ENCODE data around the gene FARP2. TPM values are rescaled to one million over a fixed set of nuclear protein-coding genes. Genes with fewer than 3 reads are reported as not detected.
A peak's percentile ranks its signal among the peaks of the same experiment; 100 is the strongest.

Gene FARP2
- total RNA-seq, 1 donor from 2014 or later, result 67.7 TPM

DNA sequence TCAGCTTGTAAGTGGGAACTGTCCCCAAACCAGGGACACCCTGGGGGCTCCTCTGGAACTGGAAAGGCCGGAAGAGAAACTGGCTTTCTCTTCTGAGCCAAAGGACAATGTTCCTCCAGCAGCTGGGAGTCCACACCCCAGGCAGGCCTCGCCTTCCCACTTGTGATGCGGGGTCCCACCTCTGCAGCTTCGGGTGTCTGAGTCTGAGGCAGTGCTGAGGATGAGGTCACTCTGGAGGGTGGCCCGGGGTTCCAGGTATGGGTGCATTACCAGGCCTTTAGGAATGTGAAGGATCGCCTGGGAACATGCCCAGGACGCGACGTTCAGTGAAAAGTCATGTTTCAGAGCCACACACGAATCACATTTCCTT is 184.3 kb downstream of the FARP2 start:
- Mint-ChIP-seq H3K4me3 (ENCODE audit: unreplicated experiment) (peak overlapping the region; percentile 84), H3K27ac (ENCODE audit: unreplicated experiment) (no peak overlapping the region), H3K9me3 (ENCODE audit: unreplicated experiment) (peaks cover 3% of the 10 kb centered on the region), H3K4me1 (ENCODE audit: low read depth, unreplicated experiment) (no peaks in the 10 kb centered on the region), H3K27me3 (ENCODE audit: unreplicated experiment) (peaks cover 3% of the 10 kb centered on the region), H3K36me3 (ENCODE audit: unreplicated experiment) (no peaks in the 10 kb centered on the region)
- TF ChIP-seq, protein P1, sequence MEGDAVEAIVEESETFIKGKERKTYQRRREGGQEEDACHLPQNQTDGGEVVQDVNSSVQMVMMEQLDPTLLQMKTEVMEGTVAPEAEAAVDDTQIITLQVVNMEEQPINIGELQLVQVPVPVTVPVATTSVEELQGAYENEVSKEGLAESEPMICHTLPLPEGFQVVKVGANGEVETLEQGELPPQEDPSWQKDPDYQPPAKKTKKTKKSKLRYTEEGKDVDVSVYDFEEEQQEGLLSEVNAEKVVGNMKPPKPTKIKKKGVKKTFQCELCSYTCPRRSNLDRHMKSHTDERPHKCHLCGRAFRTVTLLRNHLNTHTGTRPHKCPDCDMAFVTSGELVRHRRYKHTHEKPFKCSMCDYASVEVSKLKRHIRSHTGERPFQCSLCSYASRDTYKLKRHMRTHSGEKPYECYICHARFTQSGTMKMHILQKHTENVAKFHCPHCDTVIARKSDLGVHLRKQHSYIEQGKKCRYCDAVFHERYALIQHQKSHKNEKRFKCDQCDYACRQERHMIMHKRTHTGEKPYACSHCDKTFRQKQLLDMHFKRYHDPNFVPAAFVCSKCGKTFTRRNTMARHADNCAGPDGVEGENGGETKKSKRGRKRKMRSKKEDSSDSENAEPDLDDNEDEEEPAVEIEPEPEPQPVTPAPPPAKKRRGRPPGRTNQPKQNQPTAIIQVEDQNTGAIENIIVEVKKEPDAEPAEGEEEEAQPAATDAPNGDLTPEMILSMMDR (IDR thresholded peaks at IDR 0.05; ENCODE audit: partially characterized antibody, unreplicated experiment), result no peak
- DNase-seq, result no peak

DNA sequence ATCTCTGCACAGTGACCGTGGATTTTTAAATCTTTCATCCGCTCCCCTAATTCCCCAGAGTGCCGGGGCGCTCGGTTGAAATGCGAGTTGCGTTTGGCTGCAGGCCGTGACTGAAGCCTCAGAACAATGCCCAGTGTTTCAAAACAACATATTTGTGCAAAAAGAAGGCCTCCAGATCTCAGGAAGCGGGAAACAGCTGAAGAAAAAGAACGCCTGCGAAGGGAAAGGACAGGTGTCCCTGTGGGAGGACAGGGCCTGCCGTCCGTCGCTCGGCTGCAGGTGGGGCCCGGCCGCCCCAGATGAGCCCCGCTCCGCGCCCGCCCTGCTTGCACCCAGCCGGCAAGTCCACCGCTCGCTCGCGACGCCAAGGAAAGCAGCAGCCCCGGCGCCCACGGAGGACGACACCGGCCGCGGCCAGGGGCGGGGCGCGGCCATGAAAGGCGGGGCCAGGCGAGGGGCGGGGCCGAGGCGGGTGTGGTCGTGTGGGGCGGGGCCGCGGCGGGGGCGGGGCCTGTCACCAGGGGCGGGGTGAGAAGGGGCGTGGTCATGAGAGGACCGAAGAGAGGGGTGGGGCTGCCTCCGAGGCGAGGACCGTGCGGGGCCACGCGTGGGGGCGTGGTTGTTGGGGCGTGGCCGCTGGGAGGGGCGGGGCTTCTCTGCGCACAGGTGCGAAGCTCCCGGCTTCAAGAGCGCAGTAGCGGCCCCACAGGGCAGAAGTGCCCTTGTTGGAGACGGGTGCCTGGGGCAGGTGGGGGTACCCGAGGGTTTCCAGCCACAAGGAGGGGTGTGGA is 184.9 kb downstream of the FARP2 start:
- TF ChIP-seq, protein P1 (IDR thresholded peaks at IDR 0.05; ENCODE audit: partially characterized antibody, unreplicated experiment), result no peak
- no peaks in the 10 kb centered on the region for H3K4me1 Mint-ChIP-seq (ENCODE audit: low read depth, unreplicated experiment)
- H3K27ac Mint-ChIP-seq (ENCODE audit: unreplicated experiment), result peak overlapping the region; percentile 50
- H3K36me3 Mint-ChIP-seq (ENCODE audit: unreplicated experiment), result no peaks in the 10 kb centered on the region
- peak; percentile 67 for DNase-seq
- H3K4me3 Mint-ChIP-seq (ENCODE audit: unreplicated experiment), result peak overlapping the region; percentile 84
- peaks cover 3% of the 10 kb centered on the region for H3K9me3 Mint-ChIP-seq (ENCODE audit: unreplicated experiment)
- H3K27me3 Mint-ChIP-seq (ENCODE audit: unreplicated experiment), result peaks cover 3% of the 10 kb centered on the region

DNA sequence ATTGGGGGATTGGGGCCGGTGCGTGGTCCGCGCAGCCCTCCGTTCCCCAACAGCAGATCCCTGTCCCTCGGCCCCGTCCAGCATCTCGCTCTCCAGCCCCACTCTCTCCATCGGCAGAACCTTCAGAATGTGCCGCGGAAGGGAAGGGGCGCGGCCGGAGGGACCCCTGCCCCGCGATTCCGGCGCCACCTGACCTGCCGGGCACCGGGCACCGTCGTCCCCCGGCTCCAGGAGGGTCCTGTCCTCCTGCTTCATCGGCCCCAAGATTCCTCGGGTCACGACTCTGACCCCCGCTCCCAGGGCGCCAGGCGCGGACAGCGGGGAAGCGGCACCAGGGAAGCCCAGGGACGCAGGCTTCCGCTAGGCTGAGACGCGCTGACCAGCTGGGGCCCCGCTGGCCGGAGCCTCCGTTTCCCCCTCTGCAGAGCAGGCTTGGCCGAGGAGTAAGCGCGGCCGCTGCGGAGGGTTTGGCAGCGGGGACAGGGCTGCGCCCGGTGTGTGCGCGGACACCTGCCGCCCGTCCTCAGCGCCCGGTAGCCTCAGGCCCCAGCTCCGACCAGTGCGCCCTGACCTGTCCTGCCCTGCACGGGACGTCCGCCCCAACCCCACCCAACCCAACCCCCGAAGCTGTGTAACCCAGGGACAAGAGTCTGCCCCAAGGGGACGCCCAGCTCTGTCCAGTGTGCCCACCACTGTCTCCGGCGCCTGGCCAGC is 185.6 kb downstream of the FARP2 start:
- Mint-ChIP-seq H3K4me3 (ENCODE audit: unreplicated experiment) (no peak overlapping the region), H3K9me3 (ENCODE audit: unreplicated experiment) (peaks cover 3% of the 10 kb centered on the region), H3K36me3 (ENCODE audit: unreplicated experiment) (no peaks in the 10 kb centered on the region), H3K27ac (ENCODE audit: unreplicated experiment) (no peak overlapping the region), H3K4me1 (ENCODE audit: low read depth, unreplicated experiment) (no peaks in the 10 kb centered on the region), H3K27me3 (ENCODE audit: unreplicated experiment) (peaks cover 3% of the 10 kb centered on the region)
- TF ChIP-seq, protein P1 (IDR thresholded peaks at IDR 0.05; ENCODE audit: partially characterized antibody, unreplicated experiment), result no peak
- no peak for DNase-seq

DNA sequence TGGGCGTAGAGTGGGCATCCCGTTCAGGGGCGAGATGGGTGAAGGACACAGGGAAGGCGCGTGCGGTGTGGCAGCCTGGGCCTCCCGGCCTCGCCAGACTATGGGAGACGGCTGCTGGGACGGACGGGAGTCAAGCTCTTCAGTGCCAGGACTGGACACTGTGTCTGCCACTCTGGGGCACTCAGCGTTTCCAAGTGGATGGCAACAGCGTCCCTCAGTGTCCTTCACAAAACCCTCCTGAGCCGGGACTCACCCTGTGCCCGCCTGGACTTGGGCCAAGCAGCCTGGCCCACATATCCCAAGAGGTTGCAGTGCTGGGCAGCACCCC is 186.2 kb downstream of the FARP2 start:
- TF ChIP-seq, protein P1 (IDR thresholded peaks at IDR 0.05; ENCODE audit: partially characterized antibody, unreplicated experiment), result no peak
- H3K9me3 Mint-ChIP-seq (ENCODE audit: unreplicated experiment), result peaks cover 3% of the 10 kb centered on the region
- no peak for DNase-seq
- no peak overlapping the region for H3K27ac Mint-ChIP-seq (ENCODE audit: unreplicated experiment)
- peaks cover 3% of the 10 kb centered on the region for H3K27me3 Mint-ChIP-seq (ENCODE audit: unreplicated experiment)
- no peaks in the 10 kb centered on the region for H3K4me1 Mint-ChIP-seq (ENCODE audit: low read depth, unreplicated experiment)
- H3K4me3 Mint-ChIP-seq (ENCODE audit: unreplicated experiment), result no peak overlapping the region
- H3K36me3 Mint-ChIP-seq (ENCODE audit: unreplicated experiment), result no peaks in the 10 kb centered on the region

Small RNA genes within 50 kb of the gene (microRNA-seq; reads per million reads assigned to microRNA genes)
- gene MIR3133 (ENCODE audit: unreplicated experiment), result not detected

Other genes with a start within 250 kb of the FARP2 start
- gene PASK, start 206.8 kb upstream of the FARP2 start, total RNA-seq (ENCODE audit: unreplicated experiment), result 24.4 TPM
- 53.9 TPM for gene PPP1R7, start 205.8 kb upstream of the FARP2 start, total RNA-seq (ENCODE audit: unreplicated experiment)
- gene ANO7, start 167.6 kb upstream of the FARP2 start, total RNA-seq (ENCODE audit: unreplicated experiment), result 2.6 TPM
- gene HDLBP, start 40.6 kb upstream of the FARP2 start, total RNA-seq (ENCODE audit: unreplicated experiment), result 216 TPM
- gene SEPTIN2, start 40.4 kb upstream of the FARP2 start, total RNA-seq (ENCODE audit: unreplicated experiment), result 302 TPM
- 347 TPM for gene STK25, start 152.3 kb downstream of the FARP2 start, total RNA-seq (ENCODE audit: unreplicated experiment)
- gene BOK, start 202.5 kb downstream of the FARP2 start, total RNA-seq (ENCODE audit: unreplicated experiment), result 13.8 TPM